ENCODE measurements around the gene KCNV2. TPM values are rescaled to one million over a fixed set of nuclear protein-coding genes. Genes with fewer than 3 reads are reported as not detected.

The KCNV2 gene
- polyA plus RNA-seq, 1 experiment, result not detected

DNA sequence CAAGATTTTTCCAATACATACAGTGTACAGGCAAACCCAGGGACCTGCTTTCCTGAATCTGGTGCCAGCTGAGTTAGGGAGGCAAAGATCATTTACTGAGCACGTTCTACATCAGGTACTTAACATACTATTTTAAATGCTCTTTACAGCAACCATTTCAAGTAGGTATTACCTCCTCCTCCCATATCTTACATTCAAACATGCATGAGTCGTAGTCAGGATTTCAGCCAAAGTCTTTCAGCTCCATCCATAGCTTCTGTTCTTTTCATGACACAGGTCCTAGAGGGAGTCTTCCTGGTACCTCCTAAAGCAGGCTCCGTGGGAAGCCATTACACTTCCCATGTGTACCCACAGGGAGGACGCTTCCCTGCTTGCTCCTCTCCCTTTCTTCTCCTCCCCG, 11.7 kb downstream of the KCNV2 start:
- CTCF ChIA-PET, result interaction anchor here (0.8 to 2.6 kb wide), 9 partner anchors 8 to 597 kb away, joined by 3 to 8 read pairs (median 5); partner anchors contain the start of gene PUM3
- H3K4me3 ChIP-seq (ENCODE audit: low read depth, low read length), result no peak overlapping the region
- TF ChIP-seq, protein P1, sequence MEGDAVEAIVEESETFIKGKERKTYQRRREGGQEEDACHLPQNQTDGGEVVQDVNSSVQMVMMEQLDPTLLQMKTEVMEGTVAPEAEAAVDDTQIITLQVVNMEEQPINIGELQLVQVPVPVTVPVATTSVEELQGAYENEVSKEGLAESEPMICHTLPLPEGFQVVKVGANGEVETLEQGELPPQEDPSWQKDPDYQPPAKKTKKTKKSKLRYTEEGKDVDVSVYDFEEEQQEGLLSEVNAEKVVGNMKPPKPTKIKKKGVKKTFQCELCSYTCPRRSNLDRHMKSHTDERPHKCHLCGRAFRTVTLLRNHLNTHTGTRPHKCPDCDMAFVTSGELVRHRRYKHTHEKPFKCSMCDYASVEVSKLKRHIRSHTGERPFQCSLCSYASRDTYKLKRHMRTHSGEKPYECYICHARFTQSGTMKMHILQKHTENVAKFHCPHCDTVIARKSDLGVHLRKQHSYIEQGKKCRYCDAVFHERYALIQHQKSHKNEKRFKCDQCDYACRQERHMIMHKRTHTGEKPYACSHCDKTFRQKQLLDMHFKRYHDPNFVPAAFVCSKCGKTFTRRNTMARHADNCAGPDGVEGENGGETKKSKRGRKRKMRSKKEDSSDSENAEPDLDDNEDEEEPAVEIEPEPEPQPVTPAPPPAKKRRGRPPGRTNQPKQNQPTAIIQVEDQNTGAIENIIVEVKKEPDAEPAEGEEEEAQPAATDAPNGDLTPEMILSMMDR (IDR thresholded peaks at IDR 0.05; ENCODE audit: insufficient read depth, low read depth, low read length), result no peak
- H3K27me3 ChIP-seq (ENCODE audit: control insufficient read depth, insufficient read depth, low read length), result no peaks in the 10 kb centered on the region
- POLR2A ChIA-PET, result no interaction called here
- no peak for DNase-seq (ENCODE audit: low read depth)
- H3K36me3 ChIP-seq (ENCODE audit: control insufficient read depth, insufficient read depth, low read length), result no peaks in the 10 kb centered on the region

DNA sequence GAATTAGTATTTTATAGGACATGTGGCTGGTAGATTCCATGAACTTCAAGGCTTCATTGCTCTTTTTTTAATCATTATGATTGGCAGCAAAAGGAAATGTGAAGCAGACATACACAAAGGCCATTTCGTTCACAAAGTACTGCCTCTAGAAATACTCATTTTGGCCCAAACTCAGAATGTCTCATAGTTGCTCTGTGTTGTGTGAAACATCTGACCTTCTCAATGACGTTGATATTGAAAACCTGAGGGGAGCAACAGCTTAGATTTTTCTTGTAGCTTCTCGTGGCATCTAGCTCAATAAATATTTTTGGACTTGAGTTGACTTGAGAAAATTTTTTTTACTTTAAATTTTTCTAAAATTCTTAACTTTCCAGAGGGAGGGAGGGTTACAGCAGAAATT, 12.4 kb downstream of the KCNV2 start:
- TF ChIP-seq, protein P1 (IDR thresholded peaks at IDR 0.05; ENCODE audit: insufficient read depth, low read depth, low read length), result no peak
- H3K4me3 ChIP-seq (ENCODE audit: low read depth, low read length), result no peak overlapping the region
- no peaks in the 10 kb centered on the region for H3K27me3 ChIP-seq (ENCODE audit: control insufficient read depth, insufficient read depth, low read length)
- ChIA-PET CTCF (interaction anchor here (1.4 kb wide), 1 partner anchor 597 kb away, joined by 4 read pairs; no protein-coding TSS in a partner anchor), POLR2A (interaction anchor here (0.6 kb wide), 1 partner anchor 223 kb away, joined by 4 read pairs; no protein-coding TSS in a partner anchor)
- H3K36me3 ChIP-seq (ENCODE audit: control insufficient read depth, insufficient read depth, low read length), result no peaks in the 10 kb centered on the region
- no peak for DNase-seq (ENCODE audit: low read depth)

DNA sequence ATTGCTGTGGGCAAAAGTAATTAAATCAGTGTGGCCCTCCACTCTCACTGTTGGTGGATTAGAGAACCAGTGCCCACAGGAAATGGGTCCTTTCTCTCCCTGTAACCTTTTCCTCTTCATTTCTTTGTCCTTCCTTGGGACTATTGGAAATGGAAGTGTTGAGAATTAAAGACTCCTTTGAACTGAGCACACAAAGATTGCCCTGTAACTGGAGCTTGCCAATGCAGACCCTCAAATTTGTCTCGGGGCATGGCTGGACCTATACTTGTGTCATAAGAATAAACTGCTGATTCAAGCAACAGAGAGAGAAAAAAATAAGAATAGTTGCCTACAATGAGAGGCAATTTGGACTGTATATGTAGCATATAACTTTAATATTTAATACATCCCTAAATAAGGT, 13.7 kb downstream of the KCNV2 start:
- TF ChIP-seq, protein P1 (IDR thresholded peaks at IDR 0.05; ENCODE audit: insufficient read depth, low read depth, low read length), result no peak
- ChIA-PET CTCF (interaction anchor here (0.7 kb wide), 1 partner anchor 93 kb away, joined by 3 read pairs; no protein-coding TSS in a partner anchor), POLR2A (no interaction called here)
- Histone ChIP-seq H3K36me3 (ENCODE audit: control insufficient read depth, insufficient read depth, low read length) (no peaks in the 10 kb centered on the region), H3K27me3 (ENCODE audit: control insufficient read depth, insufficient read depth, low read length) (no peaks in the 10 kb centered on the region), H3K4me3 (ENCODE audit: low read depth, low read length) (no peak overlapping the region)
- DNase-seq (ENCODE audit: low read depth), result no peak

DNA sequence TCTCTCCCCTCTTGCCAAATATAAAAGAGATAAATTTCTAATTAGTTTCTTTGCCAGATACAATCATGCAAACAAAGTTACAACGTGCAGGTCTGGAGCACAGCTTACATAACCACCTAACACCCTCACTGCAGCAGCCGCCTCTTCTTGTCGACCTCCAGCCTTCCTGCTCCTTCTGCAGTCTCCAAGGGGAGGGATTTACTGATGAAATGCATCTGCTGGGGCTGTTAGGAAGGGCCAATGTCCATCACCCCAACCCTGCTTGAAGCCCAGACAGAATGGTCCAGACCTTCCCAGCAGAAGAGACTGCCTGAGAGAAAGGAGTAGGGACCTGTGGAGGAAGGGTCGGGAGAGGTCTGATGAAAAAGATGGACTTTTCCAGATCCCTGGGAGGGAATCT, 15.2 kb downstream of the KCNV2 start:
- ChIA-PET POLR2A (no interaction called here), CTCF (interaction anchor here (0.6 to 1.2 kb wide), 2 partner anchors 9 to 72 kb away, joined by 3 read pairs; no protein-coding TSS in a partner anchor)
- DNase-seq (ENCODE audit: low read depth), result no peak
- Histone ChIP-seq H3K27me3 (ENCODE audit: control insufficient read depth, insufficient read depth, low read length) (no peaks in the 10 kb centered on the region), H3K4me3 (ENCODE audit: low read depth, low read length) (no peak overlapping the region), H3K36me3 (ENCODE audit: control insufficient read depth, insufficient read depth, low read length) (no peaks in the 10 kb centered on the region)
- TF ChIP-seq, protein P1 (IDR thresholded peaks at IDR 0.05; ENCODE audit: insufficient read depth, low read depth, low read length), result no peak

DNA sequence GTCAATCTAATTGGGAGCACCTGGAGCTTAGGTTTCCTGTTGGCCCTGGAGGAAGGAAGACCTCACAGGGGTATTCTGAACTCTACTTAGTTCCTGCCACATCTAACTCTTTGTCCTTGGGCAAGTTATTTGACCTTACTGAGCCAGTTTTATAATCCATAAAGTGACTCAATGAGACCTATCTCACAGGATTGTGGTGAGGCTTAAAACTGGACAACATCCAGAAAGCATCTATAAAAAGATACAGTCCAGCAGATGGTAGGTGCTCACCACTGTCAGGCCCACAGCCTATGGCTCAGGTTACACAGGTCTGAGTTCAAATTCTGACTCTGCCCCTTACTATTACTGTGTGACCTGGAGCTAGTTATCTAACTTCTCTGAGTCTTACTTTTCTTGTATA, 23.3 kb downstream of the KCNV2 start:
- DNase-seq (ENCODE audit: low read depth), result peak; percentile 13
- CTCF ChIA-PET, result interaction anchor here (1.0 to 1.5 kb wide), 3 partner anchors 9 to 45 kb away, joined by 3 to 4 read pairs (median 4); no protein-coding TSS in a partner anchor

More for the DNA sequence above, 23.3 kb downstream of the KCNV2 start:
- POLR2A ChIA-PET, result no interaction called here
- TF ChIP-seq, protein P1 (IDR thresholded peaks at IDR 0.05; ENCODE audit: insufficient read depth, low read depth, low read length), result no peak
- H3K4me3 ChIP-seq (ENCODE audit: low read depth, low read length), result no peak overlapping the region
- H3K36me3 ChIP-seq (ENCODE audit: control insufficient read depth, insufficient read depth, low read length), result no peaks in the 10 kb centered on the region
- H3K27me3 ChIP-seq (ENCODE audit: control insufficient read depth, insufficient read depth, low read length), result no peaks in the 10 kb centered on the region

Measured in BJ (cell line).